Immature natural killer cell (primary cell): ENCODE data around the gene STK32B. TPM values are rescaled to one million over a fixed set of nuclear protein-coding genes. Genes with fewer than 3 reads are reported as not detected.
A peak's percentile ranks its signal among the peaks of the same experiment; 100 is the strongest.

Experiments used
- DNase-seq, 3 donors: peaks; one replicate each; pipeline ENCODE4 v3.0.0; 2022; ENCODE audit warnings: mixed read lengths in 1 of 3
- H3K27ac Mint-ChIP-seq, 6 donors: one replicate each; pipeline ENCODE4 v1.8.0; 2020; ENCODE audit warnings: mixed read lengths in 6 of 6, mild to moderate bottlenecking in 5 of 6, inconsistent platforms in 4 of 6, moderate library complexity in 3 of 6
- H3K27me3 Mint-ChIP-seq, 3 donors: one replicate each; pipeline ENCODE4 v1.8.0; 2020 to 2021; ENCODE audit warnings: low read depth in 3 of 3, mild to moderate bottlenecking in 3 of 3, mixed read lengths in 3 of 3, moderate library complexity in 3 of 3, inconsistent platforms in 1 of 3
- H3K36me3 Mint-ChIP-seq, 3 donors: one replicate each; pipeline ENCODE4 v1.8.0; 2020; ENCODE audit warnings: mixed read lengths in 3 of 3, inconsistent platforms in 2 of 3, mild to moderate bottlenecking in 2 of 3
- H3K4me1 Mint-ChIP-seq, 2 donors: one replicate each; pipeline ENCODE4 v1.8.0; 2020; ENCODE audit warnings: inconsistent platforms in 2 of 2, mild to moderate bottlenecking in 2 of 2, mixed read lengths in 2 of 2, moderate library complexity in 1 of 2
- H3K4me3 Mint-ChIP-seq, 5 donors: one replicate each; pipeline ENCODE4 v1.8.0; 2020; ENCODE audit warnings: mild to moderate bottlenecking in 5 of 5, mixed read lengths in 5 of 5, inconsistent platforms in 3 of 5, moderate library complexity in 3 of 5
- H3K9me3 Mint-ChIP-seq, 6 donors: one replicate each; pipeline ENCODE4 v1.8.0; 2020; ENCODE audit warnings: mild to moderate bottlenecking in 6 of 6, mixed read lengths in 6 of 6, inconsistent platforms in 4 of 6, moderate library complexity in 3 of 6
- polyA plus RNA-seq, 3 donors: library from polyadenylated mRNA; unstranded; fragments of 300-500 nt; fragmentation: Illumina TruSeq; gene quantifications; one replicate each; pipeline ENCODE4 v1.2.3, GENCODE V29; 2021

Gene STK32B
- polyA plus RNA-seq, 3 donors from 2014 or later: not detected

GRCh38 chr4:5019274-5019673 lies 32.0 kb upstream of the STK32B start, which contains the start of gene CYTL1:
Gene CYTL1 (minus strand): TSS chr4:5019458. CDS start chr4:5019445, 13 bp downstream.
- peak within 1 kb of the TSS in 2 of 6 donors; percentile 47 to 62 for H3K27ac Mint-ChIP-seq
- no peaks in the 10 kb centered on the region for H3K9me3 Mint-ChIP-seq
- H3K27me3 Mint-ChIP-seq: peaks cover 2 to 13% (median 3%) of the 10 kb centered on the region in 3 donors
- H3K4me1 Mint-ChIP-seq: peaks cover 12 to 18% of the 10 kb centered on the region in 2 donors
- peak in 2 of 3 donors; percentile 17 to 20 for DNase-seq
- no peaks in the 10 kb centered on the region for H3K36me3 Mint-ChIP-seq
- peak within 1 kb of the TSS in 4 of 5 donors; percentile 5 to 71 (median 52) for H3K4me3 Mint-ChIP-seq

GRCh38 chr4:5019796-5020195 lies 31.5 kb upstream of the STK32B start:
- DNase-seq: no peak
- Mint-ChIP-seq H3K36me3 (no peaks in the 10 kb centered on the region), H3K27me3 (peaks cover 2 to 13% (median 3%) of the 10 kb centered on the region in 3 donors), H3K9me3 (no peaks in the 10 kb centered on the region), H3K4me3 (peak overlapping the region in 1 of 5 donors; percentile 71), H3K4me1 (peaks cover 12 to 18% of the 10 kb centered on the region in 2 donors), H3K27ac (peak overlapping the region in 1 of 6 donors; percentile 27)

- Mint-ChIP-seq H3K36me3 (no peaks in the 10 kb centered on the region), H3K27ac (peak overlapping the region in 1 of 6 donors; percentile 62), H3K27me3 (peaks cover 2 to 14% (median 3%) of the 10 kb centered on the region in 3 donors), H3K4me3 (peak overlapping the region in 1 of 5 donors; percentile 11), H3K4me1 (peaks cover 12 to 18% of the 10 kb centered on the region in 2 donors), H3K9me3 (no peaks in the 10 kb centered on the region)
- DNase-seq: no peak
Observed at GRCh38 chr4:5020341-5020740, 30.9 kb upstream of the STK32B start.

GRCh38 chr4:5021546-5021945 lies 29.7 kb upstream of the STK32B start:
- Mint-ChIP-seq H3K9me3 (no peaks in the 10 kb centered on the region), H3K36me3 (no peaks in the 10 kb centered on the region)

GRCh38 chr4:5024673-5025072 lies 26.6 kb upstream of the STK32B start:
- H3K27me3 Mint-ChIP-seq: peaks cover 0 to 12% (median 0%) of the 10 kb centered on the region in 3 donors
- DNase-seq: no peak
- H3K9me3 Mint-ChIP-seq: no peaks in the 10 kb centered on the region
- H3K36me3 Mint-ChIP-seq: no peaks in the 10 kb centered on the region
- no peak overlapping the region for H3K27ac Mint-ChIP-seq
- no peak overlapping the region for H3K4me3 Mint-ChIP-seq
- peaks cover 0 to 4% of the 10 kb centered on the region in 2 donors for H3K4me1 Mint-ChIP-seq

More at GRCh38 chr4:5021546-5021945, 29.7 kb upstream of the STK32B start:
- no peak for DNase-seq
- peaks cover 12 to 18% of the 10 kb centered on the region in 2 donors for H3K4me1 Mint-ChIP-seq
- no peak overlapping the region for H3K27ac Mint-ChIP-seq
- H3K4me3 Mint-ChIP-seq: no peak overlapping the region
- H3K27me3 Mint-ChIP-seq: peaks cover 1 to 12% (median 2%) of the 10 kb centered on the region in 3 donors

GRCh38 chr4:5026371-5026770 lies 24.9 kb upstream of the STK32B start:
- Mint-ChIP-seq H3K4me3 (no peak overlapping the region), H3K27ac (no peak overlapping the region), H3K36me3 (no peaks in the 10 kb centered on the region), H3K9me3 (no peaks in the 10 kb centered on the region), H3K4me1 (no peaks in the 10 kb centered on the region), H3K27me3 (peaks cover 0 to 9% (median 0%) of the 10 kb centered on the region in 3 donors)
- DNase-seq: no peak

GRCh38 chr4:5027346-5027745 lies 23.9 kb upstream of the STK32B start:
- H3K4me3 Mint-ChIP-seq: no peak overlapping the region

GRCh38 chr4:5028480-5028879 lies 22.8 kb upstream of the STK32B start:
- Mint-ChIP-seq H3K36me3 (no peaks in the 10 kb centered on the region), H3K4me1 (peaks cover 2 to 10% of the 10 kb centered on the region in 2 donors), H3K4me3 (no peak overlapping the region), H3K9me3 (peaks cover 0 to 2% (median 0%) of the 10 kb centered on the region in 6 donors), H3K27ac (no peak overlapping the region), H3K27me3 (peaks cover 0 to 11% (median 0%) of the 10 kb centered on the region in 3 donors)
- no peak for DNase-seq

More at GRCh38 chr4:5027346-5027745, 23.9 kb upstream of the STK32B start:
- Mint-ChIP-seq H3K4me1 (no peaks in the 10 kb centered on the region), H3K27ac (no peak overlapping the region), H3K36me3 (no peaks in the 10 kb centered on the region), H3K27me3 (peaks cover 0 to 8% (median 0%) of the 10 kb centered on the region in 3 donors), H3K9me3 (no peaks in the 10 kb centered on the region)
- no peak for DNase-seq

GRCh38 chr4:5029447-5029846 lies 21.8 kb upstream of the STK32B start:
- no peak for DNase-seq
- Mint-ChIP-seq H3K9me3 (peaks cover 0 to 2% (median 0%) of the 10 kb centered on the region in 6 donors), H3K27ac (no peak overlapping the region), H3K27me3 (peaks cover 0 to 9% (median 0%) of the 10 kb centered on the region in 3 donors), H3K4me1 (peaks cover 3 to 20% of the 10 kb centered on the region in 2 donors), H3K4me3 (no peak overlapping the region), H3K36me3 (no peaks in the 10 kb centered on the region)

GRCh38 chr4:5030221-5030620 lies 21.1 kb upstream of the STK32B start:
- peaks cover 0 to 2% (median 0%) of the 10 kb centered on the region in 6 donors for H3K9me3 Mint-ChIP-seq
- H3K36me3 Mint-ChIP-seq: no peaks in the 10 kb centered on the region
- H3K4me1 Mint-ChIP-seq: peaks cover 3 to 20% of the 10 kb centered on the region in 2 donors
- peak overlapping the region in 1 of 6 donors; percentile 54 for H3K27ac Mint-ChIP-seq
- no peak overlapping the region for H3K4me3 Mint-ChIP-seq
- DNase-seq: no peak
- peaks cover 0 to 11% (median 0%) of the 10 kb centered on the region in 3 donors for H3K27me3 Mint-ChIP-seq

GRCh38 chr4:5030927-5031326 lies 20.4 kb upstream of the STK32B start:
- no peak for DNase-seq
- H3K27ac Mint-ChIP-seq: no peak overlapping the region
- peaks cover 0 to 2% (median 0%) of the 10 kb centered on the region in 6 donors for H3K9me3 Mint-ChIP-seq
- peaks cover 0 to 9% (median 0%) of the 10 kb centered on the region in 3 donors for H3K27me3 Mint-ChIP-seq
- no peak overlapping the region for H3K4me3 Mint-ChIP-seq
- peaks cover 3 to 20% of the 10 kb centered on the region in 2 donors for H3K4me1 Mint-ChIP-seq
- H3K36me3 Mint-ChIP-seq: no peaks in the 10 kb centered on the region

GRCh38 chr4:5032813-5033212 lies 18.5 kb upstream of the STK32B start:
- DNase-seq: no peak
- Mint-ChIP-seq H3K9me3 (peaks cover 0 to 2% (median 0%) of the 10 kb centered on the region in 6 donors), H3K27ac (peak overlapping the region in 1 of 6 donors; percentile 56), H3K36me3 (no peaks in the 10 kb centered on the region), H3K4me3 (peak overlapping the region in 1 of 5 donors; percentile 69), H3K4me1 (peaks cover 3 to 20% of the 10 kb centered on the region in 2 donors), H3K27me3 (peaks cover 0 to 7% (median 3%) of the 10 kb centered on the region in 3 donors)

- Mint-ChIP-seq H3K4me3 (peak overlapping the region in 4 of 5 donors; percentile 4 to 69 (median 33)), H3K9me3 (peaks cover 0 to 2% (median 0%) of the 10 kb centered on the region in 6 donors)
Observed at GRCh38 chr4:5033281-5033841, 17.9 kb upstream of the STK32B start.

GRCh38 chr4:5034206-5034605 lies 17.1 kb upstream of the STK32B start:
- no peaks in the 10 kb centered on the region for H3K36me3 Mint-ChIP-seq
- H3K4me1 Mint-ChIP-seq: peaks cover 3 to 20% of the 10 kb centered on the region in 2 donors
- H3K27me3 Mint-ChIP-seq: peaks cover 0 to 9% (median 6%) of the 10 kb centered on the region in 3 donors
- no peak overlapping the region for H3K4me3 Mint-ChIP-seq
- H3K27ac Mint-ChIP-seq: no peak overlapping the region
- no peak for DNase-seq
- peaks cover 0 to 2% (median 0%) of the 10 kb centered on the region in 6 donors for H3K9me3 Mint-ChIP-seq

More at GRCh38 chr4:5033281-5033841, 17.9 kb upstream of the STK32B start:
- H3K27me3 Mint-ChIP-seq: peaks cover 0 to 9% (median 4%) of the 10 kb centered on the region in 3 donors
- no peaks in the 10 kb centered on the region for H3K36me3 Mint-ChIP-seq
- peaks cover 3 to 20% of the 10 kb centered on the region in 2 donors for H3K4me1 Mint-ChIP-seq
- no peak for DNase-seq
- H3K27ac Mint-ChIP-seq: peak overlapping the region in 5 of 6 donors; percentile 13 to 55 (median 45)
